Vagina (tissue), 2 donors: ENCODE measurements around the gene SLC41A2.
"Not testable (repeated sequence)": the region's sequence is repeated elsewhere in the genome, so short reads cannot be mapped to it uniquely, and the experiment has no call there.

Experiments used
- CTCF ChIP-seq, 3 experiments: fragments of 450-650 bp in 2 of 3; fragments of 200-600 bp in 1 of 3; sonication (generic) in 1 of 3; IDR thresholded peaks; one replicate each; pipeline ENCODE4 v1.5.1; 2017 to 2019; ENCODE audit warnings: antibody characterized with exemption in 3 of 3, mild to moderate bottlenecking in 2 of 3, moderate library complexity in 2 of 3
- POLR2A ChIP-seq, 2 donors: fragments of 450-650 bp; IDR thresholded peaks; one replicate each; pipeline ENCODE4 v1.6.1; 2017; ENCODE audit warnings: antibody characterized with exemption in 2 of 2, mild to moderate bottlenecking in 2 of 2, moderate library complexity in 2 of 2
- POLR2AphosphoS5 ChIP-seq, 2 donors: sonication (generic); formaldehyde crosslinking; IDR thresholded peaks; one replicate each; pipeline ENCODE4 v1.9.0; 2017; ENCODE audit warnings: antibody characterized with exemption in 2 of 2, mild to moderate bottlenecking in 2 of 2, low read depth in 1 of 2; ENCODE audit not compliant: insufficient read depth in 1 of 2

DNA sequence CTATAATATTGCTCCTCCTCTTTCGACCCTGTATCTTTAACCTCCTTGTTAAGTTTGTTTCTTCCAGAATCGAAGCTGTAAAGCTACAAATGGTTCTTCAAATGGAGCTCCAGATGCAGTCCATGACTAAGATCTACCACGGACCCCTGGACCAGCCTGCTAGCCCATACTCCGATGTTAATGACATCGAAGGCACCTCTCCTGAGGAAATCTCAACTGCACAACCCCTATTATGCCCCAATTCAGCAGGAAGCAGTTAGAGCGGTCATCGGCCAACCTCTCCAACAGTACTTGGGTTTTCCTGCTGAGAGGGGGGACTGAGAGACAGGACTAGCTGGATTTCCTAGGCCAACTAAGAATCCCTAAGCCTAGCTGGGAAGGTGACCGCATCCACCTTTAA is 14.7 kb downstream of the SLC41A2 start:
- not testable (repeated sequence) for TF ChIP-seq CTCF (IDR thresholded peaks at IDR 0.05); POLR2A (IDR thresholded peaks at IDR 0.05); POLR2AphosphoS5 (IDR thresholded peaks at IDR 0.05; ENCODE audit: insufficient read depth in 1 of 2, low read depth in 1 of 2)
